HAP-1 (cell line): ENCODE measurements around the gene ACTL8.

Experiments used
- DNase-seq, 2 experiments: peaks; one replicate each; pipeline ENCODE4 v3.0.0-alpha.2; 2016 to 2020; ENCODE audit warnings: low spot score in 2 of 2
- H3K27me3 ChIP-seq: fragments of 250-450 bp; sonication (Bioruptor Pico); 2 replicates; pipeline ENCODE4 v1.5.1; 2020; ENCODE audit warnings: low read depth, mild to moderate bottlenecking, moderate library complexity
- H3K36me3 ChIP-seq: fragments of 250-450 bp; sonication (Bioruptor Pico); replicated peaks from 2 replicates; pipeline ENCODE4 v1.5.1; 2020; ENCODE audit warnings: mild to moderate bottlenecking
- H3K4me1 ChIP-seq: fragments of 250-450 bp; sonication (Bioruptor Pico); 2 replicates; pipeline ENCODE4 v1.5.1; 2020; ENCODE audit warnings: mild to moderate bottlenecking
- H3K4me3 ChIP-seq: fragments of 250-450 bp; sonication (Bioruptor Pico); 2 replicates; pipeline ENCODE4 v1.5.1; 2020; ENCODE audit warnings: mild to moderate bottlenecking, moderate library complexity
- H3K9me3 ChIP-seq: fragments of 250-450 bp; sonication (Bioruptor Pico); 2 replicates; pipeline ENCODE4 v1.5.1; 2020; ENCODE audit warnings: mild to moderate bottlenecking, moderate library complexity
- in situ Hi-C: fragments of 300-500 bp; cut with MboI; formaldehyde crosslinking; loops from 3 replicates; pipeline ENCODE4 v1.14.3; 2020; ENCODE audit warnings: low sequenced_read_pairs, inconsistent platforms, mixed read lengths

The ACTL8 gene

DNA sequence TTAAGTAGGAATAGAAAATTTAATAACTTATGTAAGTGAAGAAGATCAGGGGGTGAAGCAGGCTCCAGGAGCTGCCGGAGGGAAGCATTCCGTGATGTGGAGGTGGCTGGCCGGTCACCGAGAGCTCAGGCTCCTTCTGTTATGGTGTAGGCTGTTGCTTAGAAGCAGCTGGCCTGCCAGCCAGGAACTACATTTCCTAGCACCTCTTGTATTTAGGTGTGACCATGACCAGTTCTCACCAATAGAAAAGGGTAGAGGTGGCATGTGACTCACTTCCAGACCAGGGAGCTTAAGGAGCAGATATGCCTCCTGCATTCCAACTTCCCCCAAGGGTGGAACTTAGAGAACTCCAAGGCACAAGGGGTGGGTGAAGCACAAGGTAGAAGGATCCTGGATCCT, 120.7 kb downstream of the ACTL8 start:
- Histone ChIP-seq H3K4me1 (no peaks in the 10 kb centered on the region), H3K4me3 (no peak overlapping the region), H3K9me3 (no peaks in the 10 kb centered on the region), H3K27me3 (no peaks in the 10 kb centered on the region; the same call in 1 of the 2 replicates), H3K36me3 (no peaks in the 10 kb centered on the region)
- no peak for DNase-seq
- in situ Hi-C loops = no loop called here
